ENCODE measurements around the gene UMPS.

DNA sequence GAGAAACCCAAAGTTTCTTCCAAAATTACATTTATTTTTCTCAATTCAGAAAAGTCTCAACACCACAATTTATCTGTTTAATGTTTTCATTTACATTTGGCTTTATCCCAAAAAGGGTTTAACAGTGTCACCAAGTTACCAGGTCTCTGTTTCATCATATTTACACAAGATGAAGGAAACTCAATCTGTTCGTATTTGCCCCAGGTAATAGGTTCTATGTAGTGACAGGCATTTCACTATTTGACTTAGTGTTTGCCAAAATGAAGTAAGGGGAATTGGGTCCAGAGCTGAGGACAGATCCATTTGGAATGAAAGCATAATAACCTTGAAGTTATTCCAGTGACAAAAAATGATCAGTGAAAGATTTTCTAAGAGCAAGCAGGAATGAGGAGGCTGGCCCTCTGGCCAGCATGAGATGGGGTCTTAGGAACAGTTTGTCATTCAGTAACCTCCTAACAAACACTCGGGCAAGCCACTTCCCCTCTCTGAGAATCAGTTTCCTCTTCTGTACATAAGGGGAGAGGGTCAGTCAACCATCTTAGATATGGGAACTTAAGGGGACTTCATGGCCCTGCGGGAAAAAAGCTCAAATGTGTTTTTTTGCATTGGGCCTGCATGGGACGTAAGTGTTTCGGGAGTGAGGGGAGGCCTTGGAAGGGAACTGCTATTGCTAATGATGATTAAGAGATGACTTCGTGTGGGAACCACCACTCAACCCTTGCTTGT lies 31.8 kb downstream of the UMPS start:
- no peak for TF ChIP-seq ZBTB1 (CRISPR knock-in tag; IDR thresholded peaks at IDR 0.05; ENCODE audit: borderline replicate concordance, low read depth)
- no peak for TF ChIP-seq NR2C2 (CRISPR knock-in tag; IDR thresholded peaks at IDR 0.05)
- TF ChIP-seq NR2C2 (tag; IDR thresholded peaks at IDR 0.05): no peak
